SK-N-MC (cell line): ENCODE measurements around the gene PROCA1.
"Not testable (repeated sequence)": the region's sequence is repeated elsewhere in the genome, so short reads cannot be mapped to it uniquely, and the experiment has no call there.

Source experiments
- DNase-seq: peaks from one replicate; pipeline ENCODE4 v3.0.0-alpha.2; 2011; ENCODE audit warnings: low read depth, low spot score
- H3K27ac ChIP-seq: fragments of 200-600 bp; sonication (generic); 2 replicates; pipeline ENCODE4 v1.5.1; 2016; ENCODE audit warnings: mixed run types
- H3K36me3 ChIP-seq: fragments of 200-600 bp; sonication (generic); 2 replicates; pipeline ENCODE4 v1.6.1; 2017; ENCODE audit warnings: antibody characterized with exemption, low read length, mixed read lengths; ENCODE audit not compliant: insufficient read depth
- H3K4me3 ChIP-seq: fragments of 200-600 bp; sonication (generic); 2 replicates; pipeline ENCODE4 v1.5.1; 2016
- H3K9ac ChIP-seq: fragments of 200-600 bp; sonication (generic); 2 replicates; pipeline ENCODE4 v1.8.0; 2017; ENCODE audit warnings: mixed run types, mixed read lengths; ENCODE audit not compliant: insufficient read length
- H3K9me3 ChIP-seq: fragments of 200-600 bp; sonication (generic); 2 replicates; pipeline ENCODE4 v1.6.1; 2017; ENCODE audit warnings: low read depth, mild to moderate bottlenecking, antibody characterized with exemption, low read length, moderate library complexity, mixed read lengths
- EZH2 ChIP-seq: fragments of 200-600 bp; sonication (generic); IDR thresholded peaks from one replicate; pipeline ENCODE4 v1.6.1; 2017; ENCODE audit warnings: antibody characterized with exemption
- FOXP2 ChIP-seq: optimal IDR thresholded peaks from 2 replicates; pipeline ENCODE3; 2011; ENCODE audit warnings: mild to moderate bottlenecking, moderate library complexity; ENCODE audit not compliant: insufficient read depth; ENCODE audit errors: extremely low read length, control extremely low read depth
- POLR2AphosphoS5 ChIP-seq: IDR thresholded peaks from 2 replicates; pipeline ENCODE4 v1.6.1; 2012; ENCODE audit warnings: mild to moderate bottlenecking, low read depth, low read length, borderline replicate concordance

The PROCA1 gene

GRCh38 chr17:28737770-28738679 is 26.3 kb upstream of the PROCA1 start:
- no peak overlapping the region for H3K27ac ChIP-seq
- H3K9ac ChIP-seq = no peak overlapping the region
- no peak for DNase-seq
- TF ChIP-seq EZH2 (no peak), POLR2AphosphoS5 (no peak), FOXP2 (no peak)
- no peaks in the 10 kb centered on the region for H3K36me3 ChIP-seq
- H3K9me3 ChIP-seq = no peaks in the 10 kb centered on the region
- H3K4me3 ChIP-seq = no peak overlapping the region

GRCh38 chr17:28737316-28737715 is 25.6 kb upstream of the PROCA1 start:
- H3K9me3 ChIP-seq = no peaks in the 10 kb centered on the region
- H3K4me3 ChIP-seq = no peak overlapping the region
- no peak overlapping the region for H3K9ac ChIP-seq
- H3K36me3 ChIP-seq = no peaks in the 10 kb centered on the region
- TF ChIP-seq EZH2 = no peak
- TF ChIP-seq FOXP2 = no peak
- no peak for TF ChIP-seq POLR2AphosphoS5
- DNase-seq = no peak
- no peak overlapping the region for H3K27ac ChIP-seq

- H3K4me3 ChIP-seq, H3K36me3 ChIP-seq, H3K9ac ChIP-seq, H3K9me3 ChIP-seq, DNase-seq, H3K27ac ChIP-seq: not testable (repeated sequence)
These were observed 24.5 kb upstream of the PROCA1 start for GRCh38 chr17:28735913-28736769.

GRCh38 chr17:28735242-28735722 is 23.6 kb upstream of the PROCA1 start:
- Histone ChIP-seq H3K27ac (no peak overlapping the region), H3K9me3 (no peaks in the 10 kb centered on the region), H3K36me3 (no peaks in the 10 kb centered on the region), H3K9ac (no peak overlapping the region), H3K4me3 (no peak overlapping the region)
- TF ChIP-seq EZH2 = no peak
- TF ChIP-seq FOXP2 = no peak
- TF ChIP-seq POLR2AphosphoS5 = no peak
- no peak for DNase-seq

GRCh38 chr17:28734712-28735241 is 23.1 kb upstream of the PROCA1 start:
- TF ChIP-seq EZH2 (no peak), FOXP2 (no peak), POLR2AphosphoS5 (no peak)

GRCh38 chr17:28733346-28733745 is 21.7 kb upstream of the PROCA1 start:
- H3K36me3 ChIP-seq = no peaks in the 10 kb centered on the region
- DNase-seq = no peak
- TF ChIP-seq POLR2AphosphoS5 = no peak
- no peak for TF ChIP-seq FOXP2
- no peak for TF ChIP-seq EZH2
- no peak overlapping the region for H3K9ac ChIP-seq
- H3K4me3 ChIP-seq = no peak overlapping the region
- H3K9me3 ChIP-seq = no peaks in the 10 kb centered on the region
- no peak overlapping the region for H3K27ac ChIP-seq

More at GRCh38 chr17:28734712-28735241, 23.1 kb upstream of the PROCA1 start:
- no peak for DNase-seq
- Histone ChIP-seq H3K36me3 (no peaks in the 10 kb centered on the region), H3K27ac (no peak overlapping the region), H3K9ac (no peak overlapping the region), H3K9me3 (no peaks in the 10 kb centered on the region), H3K4me3 (no peak overlapping the region)

- Histone ChIP-seq H3K9ac (no peak overlapping the region), H3K36me3 (peaks cover 4% of the 10 kb centered on the region), H3K4me3 (no peak overlapping the region), H3K9me3 (no peaks in the 10 kb centered on the region), H3K27ac (0 out of 2 replicates have a peak overlapping the region, but pooled peaks have one; percentile 4)
- TF ChIP-seq EZH2 = no peak
- no peak for TF ChIP-seq POLR2AphosphoS5
- no peak for TF ChIP-seq FOXP2
- no peak for DNase-seq
These were observed 18.3 kb upstream of the PROCA1 start for GRCh38 chr17:28729950-28730330.
